ENCODE measurements around the gene RAP1A.

The RAP1A gene

GRCh38 chr1:111733183-111733991 lies 113.8 kb downstream of the RAP1A start:
- Mint-ChIP-seq H3K9me3 (no peaks in the 10 kb centered on the region), H3K27ac (ENCODE audit: low read depth) (no peak overlapping the region), H3K36me3 (ENCODE audit: insufficient read depth) (no peaks in the 10 kb centered on the region), H3K4me1 (peaks cover 10% of the 10 kb centered on the region), H3K27me3 (peaks cover 14% of the 10 kb centered on the region), H3K4me3 (no peak overlapping the region)
- ATAC-seq (replicated peaks; ENCODE audit: extremely low read depth, poor library complexity, severe bottlenecking) (no peak), DNase-seq (ENCODE audit: low spot score in 2 of 2) (no peak)

GRCh38 chr1:111733992-111734341 lies 114.4 kb downstream of the RAP1A start:
- H3K27ac Mint-ChIP-seq (ENCODE audit: low read depth) = no peak overlapping the region
- ATAC-seq (replicated peaks; ENCODE audit: extremely low read depth, poor library complexity, severe bottlenecking) (no peak), DNase-seq (ENCODE audit: low spot score in 2 of 2) (no peak)
- H3K4me1 Mint-ChIP-seq = peaks cover 15% of the 10 kb centered on the region
- H3K27me3 Mint-ChIP-seq = peaks cover 20% of the 10 kb centered on the region
- no peaks in the 10 kb centered on the region for H3K36me3 Mint-ChIP-seq (ENCODE audit: insufficient read depth)
- H3K9me3 Mint-ChIP-seq = no peaks in the 10 kb centered on the region
- no peak overlapping the region for H3K4me3 Mint-ChIP-seq

- H3K4me3 Mint-ChIP-seq = no peak overlapping the region
- H3K27me3 Mint-ChIP-seq = peaks cover 23% of the 10 kb centered on the region
- H3K9me3 Mint-ChIP-seq = no peaks in the 10 kb centered on the region
- DNase-seq (ENCODE audit: low spot score in 2 of 2) (no peak), ATAC-seq (replicated peaks; ENCODE audit: extremely low read depth, poor library complexity, severe bottlenecking) (no peak)
- peaks cover 16% of the 10 kb centered on the region for H3K4me1 Mint-ChIP-seq
- no peak overlapping the region for H3K27ac Mint-ChIP-seq (ENCODE audit: low read depth)
- H3K36me3 Mint-ChIP-seq (ENCODE audit: insufficient read depth) = no peaks in the 10 kb centered on the region
Measured at GRCh38 chr1:111734426-111734825, 114.8 kb downstream of the RAP1A start.

- DNase-seq (ENCODE audit: low spot score in 2 of 2) = no peak
- Mint-ChIP-seq H3K4me3 (no peak overlapping the region), H3K9me3 (no peaks in the 10 kb centered on the region), H3K4me1 (peaks cover 19% of the 10 kb centered on the region), H3K27ac (ENCODE audit: low read depth) (no peak overlapping the region), H3K27me3 (peaks cover 27% of the 10 kb centered on the region), H3K36me3 (ENCODE audit: insufficient read depth) (no peaks in the 10 kb centered on the region)
- no peak for ATAC-seq (replicated peaks; ENCODE audit: extremely low read depth, poor library complexity, severe bottlenecking)
Measured at GRCh38 chr1:111734856-111735255, 115.3 kb downstream of the RAP1A start.

GRCh38 chr1:111735321-111735720 lies 115.7 kb downstream of the RAP1A start:
- Mint-ChIP-seq H3K9me3 (no peaks in the 10 kb centered on the region), H3K27me3 (peaks cover 32% of the 10 kb centered on the region), H3K4me1 (peaks cover 23% of the 10 kb centered on the region), H3K27ac (ENCODE audit: low read depth) (no peak overlapping the region), H3K4me3 (no peak overlapping the region), H3K36me3 (ENCODE audit: insufficient read depth) (no peaks in the 10 kb centered on the region)
- no peak for ATAC-seq (replicated peaks; ENCODE audit: extremely low read depth, poor library complexity, severe bottlenecking)
- no peak for DNase-seq (ENCODE audit: low spot score in 2 of 2)

- no peak for ATAC-seq (replicated peaks; ENCODE audit: extremely low read depth, poor library complexity, severe bottlenecking)
- H3K27ac Mint-ChIP-seq (ENCODE audit: low read depth) = no peak overlapping the region
- H3K27me3 Mint-ChIP-seq = peaks cover 38% of the 10 kb centered on the region
- H3K4me1 Mint-ChIP-seq = peaks cover 29% of the 10 kb centered on the region
- DNase-seq (ENCODE audit: low spot score in 2 of 2) = no peak
- no peak overlapping the region for H3K4me3 Mint-ChIP-seq
- no peaks in the 10 kb centered on the region for H3K9me3 Mint-ChIP-seq
- no peaks in the 10 kb centered on the region for H3K36me3 Mint-ChIP-seq (ENCODE audit: insufficient read depth)
Measured at GRCh38 chr1:111735858-111736544, 116.4 kb downstream of the RAP1A start.

- H3K9me3 Mint-ChIP-seq = no peaks in the 10 kb centered on the region
- peaks cover 30% of the 10 kb centered on the region for H3K4me1 Mint-ChIP-seq
- H3K4me3 Mint-ChIP-seq = no peak overlapping the region
- no peaks in the 10 kb centered on the region for H3K36me3 Mint-ChIP-seq (ENCODE audit: insufficient read depth)
- no peak overlapping the region for H3K27ac Mint-ChIP-seq (ENCODE audit: low read depth)
- peaks cover 43% of the 10 kb centered on the region for H3K27me3 Mint-ChIP-seq
- no peak for DNase-seq (ENCODE audit: low spot score in 2 of 2)
- no peak for ATAC-seq (replicated peaks; ENCODE audit: extremely low read depth, poor library complexity, severe bottlenecking)
Measured at GRCh38 chr1:111736548-111737215, 117.1 kb downstream of the RAP1A start.

GRCh38 chr1:111737216-111738132 lies 117.9 kb downstream of the RAP1A start:
- DNase-seq (ENCODE audit: low spot score in 2 of 2) = no peak

GRCh38 chr1:111738133-111738435 lies 118.5 kb downstream of the RAP1A start:
- no peak for ATAC-seq (replicated peaks; ENCODE audit: extremely low read depth, poor library complexity, severe bottlenecking)
- no peaks in the 10 kb centered on the region for H3K36me3 Mint-ChIP-seq (ENCODE audit: insufficient read depth)
- DNase-seq (ENCODE audit: low spot score in 2 of 2) = no peak
- peak overlapping the region; percentile 81 for H3K4me3 Mint-ChIP-seq
- H3K9me3 Mint-ChIP-seq = no peaks in the 10 kb centered on the region
- peaks cover 43% of the 10 kb centered on the region for H3K27me3 Mint-ChIP-seq
- peak overlapping the region; percentile 6 for H3K27ac Mint-ChIP-seq (ENCODE audit: low read depth)
- H3K4me1 Mint-ChIP-seq = peaks cover 30% of the 10 kb centered on the region

More at GRCh38 chr1:111737216-111738132, 117.9 kb downstream of the RAP1A start:
- H3K27me3 Mint-ChIP-seq = peaks cover 43% of the 10 kb centered on the region
- peak overlapping the region; percentile 81 for H3K4me3 Mint-ChIP-seq
- H3K27ac Mint-ChIP-seq (ENCODE audit: low read depth) = peak overlapping the region; percentile 6
- no peak for ATAC-seq (replicated peaks; ENCODE audit: extremely low read depth, poor library complexity, severe bottlenecking)
- no peaks in the 10 kb centered on the region for H3K9me3 Mint-ChIP-seq
- peaks cover 30% of the 10 kb centered on the region for H3K4me1 Mint-ChIP-seq
- no peaks in the 10 kb centered on the region for H3K36me3 Mint-ChIP-seq (ENCODE audit: insufficient read depth)

GRCh38 chr1:111738436-111739193 lies 119.0 kb downstream of the RAP1A start:
- ATAC-seq (replicated peaks; ENCODE audit: extremely low read depth, poor library complexity, severe bottlenecking) (peak; percentile 57), DNase-seq (ENCODE audit: low spot score in 2 of 2) (no peak)
- no peaks in the 10 kb centered on the region for H3K9me3 Mint-ChIP-seq
- peaks cover 43% of the 10 kb centered on the region for H3K27me3 Mint-ChIP-seq
- peak overlapping the region; percentile 81 for H3K4me3 Mint-ChIP-seq
- peaks cover 30% of the 10 kb centered on the region for H3K4me1 Mint-ChIP-seq
- H3K36me3 Mint-ChIP-seq (ENCODE audit: insufficient read depth) = no peaks in the 10 kb centered on the region
- H3K27ac Mint-ChIP-seq (ENCODE audit: low read depth) = no peak overlapping the region

- peak in 1 of 2 donors; percentile 35 for DNase-seq (ENCODE audit: low spot score in 2 of 2)
- ATAC-seq (replicated peaks; ENCODE audit: extremely low read depth, poor library complexity, severe bottlenecking) = peak; percentile 66
- Mint-ChIP-seq H3K36me3 (ENCODE audit: insufficient read depth) (no peaks in the 10 kb centered on the region), H3K4me3 (peak within 1 kb of the TSS; percentile 81), H3K4me1 (peaks cover 30% of the 10 kb centered on the region), H3K9me3 (no peaks in the 10 kb centered on the region), H3K27me3 (peaks cover 43% of the 10 kb centered on the region), H3K27ac (ENCODE audit: low read depth) (no peak within 1 kb of the TSS)
Measured at GRCh38 chr1:111739194-111739924, 119.8 kb downstream of the RAP1A start, which contains the start of gene INKA2. Gene INKA2, minus strand, starts transcription at chr1:111739395. Its CDS starts 153 bp downstream, at chr1:111739242.
